SH-SY5Y (cell line): ENCODE measurements around the gene TUBD1.

Source experiments
- GATA2 ChIP-seq: IDR thresholded peaks from 2 replicates; pipeline ENCODE4 v1.6.1; 2011; ENCODE audit warnings: mild to moderate bottlenecking, low read depth, low read length
- GATA3 ChIP-seq: IDR thresholded peaks from 2 replicates; pipeline ENCODE4 v1.6.1; 2011; ENCODE audit warnings: low read depth, mild to moderate bottlenecking, low read length, moderate library complexity

TUBD1 gene

GRCh38 chr17:59884861-59885260 lies 7.9 kb downstream of the TUBD1 start:
- no peak for TF ChIP-seq GATA2
- no peak for TF ChIP-seq GATA3

GRCh38 chr17:59878624-59879023 lies 14.1 kb downstream of the TUBD1 start:
- no peak for TF ChIP-seq GATA3
- TF ChIP-seq GATA2 = no peak

- no peak for TF ChIP-seq GATA3
- TF ChIP-seq GATA2 = no peak
These were observed 14.8 kb downstream of the TUBD1 start for GRCh38 chr17:59877965-59878364.

- no peak for TF ChIP-seq GATA2
- no peak for TF ChIP-seq GATA3
These were observed 16.6 kb downstream of the TUBD1 start for GRCh38 chr17:59876107-59876506.

- no peak for TF ChIP-seq GATA2
These were observed 18.4 kb downstream of the TUBD1 start for GRCh38 chr17:59874376-59874775.

- TF ChIP-seq GATA2 = no peak
- TF ChIP-seq GATA3 = no peak
These were observed 20.4 kb downstream of the TUBD1 start for GRCh38 chr17:59872351-59872750.

- TF ChIP-seq GATA3 = peak; percentile 69
- peak; percentile 81 for TF ChIP-seq GATA2
These were observed 22.3 kb downstream of the TUBD1 start for GRCh38 chr17:59870482-59870881.

GRCh38 chr17:59869941-59870218 lies 22.9 kb downstream of the TUBD1 start:
- no peak for TF ChIP-seq GATA2
- TF ChIP-seq GATA3 = no peak

GRCh38 chr17:59863616-59864015 lies 29.1 kb downstream of the TUBD1 start:
- TF ChIP-seq GATA2 (no peak), GATA3 (no peak)

- TF ChIP-seq GATA2 (no peak), GATA3 (no peak)
These were observed 33.2 kb downstream of the TUBD1 start for GRCh38 chr17:59859444-59860025.

- TF ChIP-seq GATA3 = no peak
These were observed 33.8 kb downstream of the TUBD1 start for GRCh38 chr17:59858932-59859331.

- no peak for TF ChIP-seq GATA3
- TF ChIP-seq GATA2 = no peak
These were observed 34.5 kb downstream of the TUBD1 start for GRCh38 chr17:59858167-59858816.

- TF ChIP-seq GATA2 = peak; percentile 64; the same call in 1 of the 2 replicates
- TF ChIP-seq GATA3 = peak; percentile 17; the same call in 1 of the 2 replicates
These were observed 35.6 kb downstream of the TUBD1 start for GRCh38 chr17:59856859-59857794.

- TF ChIP-seq GATA3 = no peak
These were observed 39.4 kb downstream of the TUBD1 start for GRCh38 chr17:59853168-59853918.
